ENCODE measurements around the gene LYPD6. TPM values are rescaled to one million over a fixed set of nuclear protein-coding genes. Genes with fewer than 3 reads are reported as not detected.

The LYPD6 gene
- total RNA-seq, 4 donors from 2014 or later: 0.46 TPM; not detected in 3

GRCh38 chr2:149448315-149448714 lies 117.9 kb downstream of the LYPD6 start:
- H3K9me3 ChIP-seq: no peaks in the 10 kb centered on the region
- no peaks in the 10 kb centered on the region for H3K4me1 ChIP-seq
- intact Hi-C loops (cut with DNase I; ENCODE audit: low total_unique reads): no loop called here
- in situ Hi-C loops (cut with MboI; ENCODE audit: low sequenced_read_pairs in 4 of 4): no loop called here
- H3K4me3 ChIP-seq: no peak overlapping the region
- no peak overlapping the region for H3K27ac ChIP-seq
- ATAC-seq (no peak), DNase-seq (no peak)
- TF ChIP-seq POLR2A (IDR thresholded peaks at IDR 0.05): no peak
- no peaks in the 10 kb centered on the region for H3K27me3 ChIP-seq
- no peaks in the 10 kb centered on the region for H3K36me3 ChIP-seq

- ATAC-seq: no peak
- H3K36me3 ChIP-seq: no peaks in the 10 kb centered on the region
- TF ChIP-seq POLR2A (IDR thresholded peaks at IDR 0.05) (no peak), CTCF (IDR thresholded peaks at IDR 0.05 in 4 of 5, conservative IDR thresholded peaks at IDR 0.05 in 1 of 5) (no peak)
- no peaks in the 10 kb centered on the region for H3K27me3 ChIP-seq
- DNase-seq: no peak
- H3K9me3 ChIP-seq: no peaks in the 10 kb centered on the region
- no peak overlapping the region for H3K27ac ChIP-seq
- no peak overlapping the region for H3K4me3 ChIP-seq
- intact Hi-C loops (cut with DNase I; ENCODE audit: low total_unique reads): no loop called here
- in situ Hi-C loops (cut with MboI; ENCODE audit: low sequenced_read_pairs in 4 of 4): no loop called here
- H3K4me1 ChIP-seq: no peaks in the 10 kb centered on the region
Measured at GRCh38 chr2:149449017-149449416, 118.6 kb downstream of the LYPD6 start.

- no peak overlapping the region for H3K4me3 ChIP-seq
- in situ Hi-C loops (cut with MboI; ENCODE audit: low sequenced_read_pairs in 4 of 4): no loop called here
- DNase-seq (no peak), ATAC-seq (no peak)
- H3K36me3 ChIP-seq: no peaks in the 10 kb centered on the region
- no peaks in the 10 kb centered on the region for H3K4me1 ChIP-seq
- H3K27me3 ChIP-seq: no peaks in the 10 kb centered on the region
- H3K27ac ChIP-seq: no peak overlapping the region
- intact Hi-C loops (cut with DNase I; ENCODE audit: low total_unique reads): no loop called here
- H3K9me3 ChIP-seq: no peaks in the 10 kb centered on the region
- TF ChIP-seq CTCF (IDR thresholded peaks at IDR 0.05 in 4 of 5, conservative IDR thresholded peaks at IDR 0.05 in 1 of 5): no peak
- no peak for TF ChIP-seq POLR2A (IDR thresholded peaks at IDR 0.05)
Measured at GRCh38 chr2:149451417-149452165, 121.2 kb downstream of the LYPD6 start.

- Histone ChIP-seq H3K27ac (no peak overlapping the region), H3K4me3 (no peak overlapping the region), H3K9me3 (no peaks in the 10 kb centered on the region), H3K36me3 (no peaks in the 10 kb centered on the region), H3K4me1 (no peaks in the 10 kb centered on the region), H3K27me3 (no peaks in the 10 kb centered on the region)
- in situ Hi-C loops (cut with MboI; ENCODE audit: low sequenced_read_pairs in 4 of 4) (no loop called here), intact Hi-C loops (cut with DNase I; ENCODE audit: low total_unique reads) (no loop called here)
- no peak for ATAC-seq
- TF ChIP-seq POLR2A (IDR thresholded peaks at IDR 0.05) (no peak), CTCF (IDR thresholded peaks at IDR 0.05 in 4 of 5, conservative IDR thresholded peaks at IDR 0.05 in 1 of 5) (no peak)
- DNase-seq: no peak
Measured at GRCh38 chr2:149456285-149456684, 125.9 kb downstream of the LYPD6 start.

- intact Hi-C loops (cut with DNase I; ENCODE audit: low total_unique reads): no loop called here
- no peak for ATAC-seq
- Histone ChIP-seq H3K27me3 (no peaks in the 10 kb centered on the region), H3K27ac (no peak overlapping the region), H3K9me3 (no peaks in the 10 kb centered on the region), H3K4me3 (no peak overlapping the region), H3K36me3 (no peaks in the 10 kb centered on the region), H3K4me1 (no peaks in the 10 kb centered on the region)
- DNase-seq: no peak
- in situ Hi-C loops (cut with MboI; ENCODE audit: low sequenced_read_pairs in 4 of 4): no loop called here
- TF ChIP-seq POLR2A (IDR thresholded peaks at IDR 0.05): no peak
- TF ChIP-seq CTCF (IDR thresholded peaks at IDR 0.05 in 4 of 5, conservative IDR thresholded peaks at IDR 0.05 in 1 of 5): no peak
Measured at GRCh38 chr2:149458502-149458901, 128.1 kb downstream of the LYPD6 start.
